Astrocyte (in vitro differentiated cells and primary cell): ENCODE data around the gene KCNAB1.

Experiments
- EZH2 ChIP-seq: IDR thresholded peaks from 2 replicates; pipeline ENCODE4 v1.6.1; 2012; ENCODE audit warnings: mild to moderate bottlenecking, low read length, inconsistent platforms; ENCODE audit not compliant: insufficient read depth
- TF ChIP-seq, protein P1 (sequence below): IDR thresholded peaks from 2 replicates; pipeline ENCODE4 v1.5.1; 2011; ENCODE audit warnings: low read depth, mild to moderate bottlenecking, inconsistent platforms, low read length, moderate library complexity; ENCODE audit not compliant: insufficient read depth

DNA sequence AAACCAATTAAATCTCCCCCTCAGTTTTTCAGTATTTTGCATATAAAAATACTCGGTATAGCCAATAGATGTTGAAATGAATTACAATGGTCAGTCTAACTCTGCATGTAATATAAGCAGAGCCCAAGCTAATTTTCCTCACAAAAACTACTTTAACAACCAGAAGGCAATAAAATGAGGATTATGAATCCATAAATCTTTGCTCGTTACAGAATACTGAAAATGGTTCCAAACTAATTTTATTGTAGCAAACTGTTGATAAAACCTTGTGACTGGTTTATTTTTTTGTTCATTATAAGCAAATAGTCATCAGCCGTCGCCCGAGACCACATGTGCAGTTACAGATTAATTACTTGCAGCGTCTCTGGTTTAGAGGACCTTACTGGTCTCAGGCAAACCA is 251.3 kb downstream of the KCNAB1 start:
- TF ChIP-seq, protein P1, sequence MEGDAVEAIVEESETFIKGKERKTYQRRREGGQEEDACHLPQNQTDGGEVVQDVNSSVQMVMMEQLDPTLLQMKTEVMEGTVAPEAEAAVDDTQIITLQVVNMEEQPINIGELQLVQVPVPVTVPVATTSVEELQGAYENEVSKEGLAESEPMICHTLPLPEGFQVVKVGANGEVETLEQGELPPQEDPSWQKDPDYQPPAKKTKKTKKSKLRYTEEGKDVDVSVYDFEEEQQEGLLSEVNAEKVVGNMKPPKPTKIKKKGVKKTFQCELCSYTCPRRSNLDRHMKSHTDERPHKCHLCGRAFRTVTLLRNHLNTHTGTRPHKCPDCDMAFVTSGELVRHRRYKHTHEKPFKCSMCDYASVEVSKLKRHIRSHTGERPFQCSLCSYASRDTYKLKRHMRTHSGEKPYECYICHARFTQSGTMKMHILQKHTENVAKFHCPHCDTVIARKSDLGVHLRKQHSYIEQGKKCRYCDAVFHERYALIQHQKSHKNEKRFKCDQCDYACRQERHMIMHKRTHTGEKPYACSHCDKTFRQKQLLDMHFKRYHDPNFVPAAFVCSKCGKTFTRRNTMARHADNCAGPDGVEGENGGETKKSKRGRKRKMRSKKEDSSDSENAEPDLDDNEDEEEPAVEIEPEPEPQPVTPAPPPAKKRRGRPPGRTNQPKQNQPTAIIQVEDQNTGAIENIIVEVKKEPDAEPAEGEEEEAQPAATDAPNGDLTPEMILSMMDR, result no peak
- no peak for TF ChIP-seq EZH2
